Cardiac fibroblast (primary cell): Measurements from ENCODE around the gene MACROD2.

ENCODE experiments used
- DNase-seq, 2 donors: peaks; one replicate each; pipeline versions ENCODE4 v3.0.0 to v3.0.0-alpha.2; 2010; ENCODE audit warnings: low read depth in 2 of 2
- H3K4me3 ChIP-seq, 2 donors: replicated peaks in 1 of 2; 1 replicate in 1 of 2; 2 replicates in 1 of 2; pipeline ENCODE4 v1.5.1; 2011; ENCODE audit warnings: low read depth in 2 of 2, low read length in 2 of 2, mild to moderate bottlenecking in 2 of 2, moderate library complexity in 1 of 2
- CTCF ChIP-seq: IDR thresholded peaks from one replicate; pipeline ENCODE4 v1.5.1; 2011; ENCODE audit warnings: low read depth, mild to moderate bottlenecking, low read length, inconsistent platforms

MACROD2 gene

DNA sequence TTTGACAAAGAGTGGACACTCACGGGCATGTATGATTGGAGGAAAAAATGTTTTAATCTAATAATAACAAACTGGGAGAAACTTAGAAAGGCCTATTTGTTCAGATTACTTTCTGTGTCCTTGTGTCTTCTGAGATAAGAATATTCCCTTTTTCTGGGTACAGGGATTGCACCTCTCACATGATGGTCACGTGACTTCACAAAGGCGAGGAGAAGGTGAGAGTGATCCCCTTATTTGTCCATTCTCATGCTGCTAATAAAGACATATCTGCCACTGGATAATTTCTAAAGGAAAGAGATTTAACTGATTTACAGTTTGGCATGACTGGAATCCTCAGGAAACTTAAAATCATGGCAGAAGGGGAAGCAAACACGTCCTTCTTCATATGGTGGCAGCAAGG, 1331.8 kb downstream of the MACROD2 start:
- no peak overlapping the region for H3K4me3 ChIP-seq
- TF ChIP-seq CTCF, result no peak
- no peak for DNase-seq

DNA sequence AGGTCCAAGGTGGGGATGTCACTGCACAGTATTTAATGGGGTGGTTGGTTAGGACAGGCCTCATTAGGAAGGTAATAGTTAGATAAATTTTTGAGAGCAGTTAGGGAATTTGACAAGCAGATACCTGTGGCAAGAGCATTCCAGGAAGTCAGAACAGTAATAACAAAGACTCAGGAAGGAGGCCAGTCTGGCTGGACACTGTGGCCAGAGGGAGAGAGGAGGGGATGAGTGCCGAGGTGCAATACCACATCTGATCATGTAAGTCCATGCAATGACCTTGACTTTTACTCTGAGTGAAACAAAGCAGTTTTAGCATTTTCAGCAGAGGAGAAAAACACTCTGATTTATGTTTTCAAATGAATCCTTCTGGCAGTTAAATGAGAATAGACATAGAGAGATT, 1332.8 kb downstream of the MACROD2 start:
- no peak overlapping the region for H3K4me3 ChIP-seq
- DNase-seq, result no peak
- no peak for TF ChIP-seq CTCF

DNA sequence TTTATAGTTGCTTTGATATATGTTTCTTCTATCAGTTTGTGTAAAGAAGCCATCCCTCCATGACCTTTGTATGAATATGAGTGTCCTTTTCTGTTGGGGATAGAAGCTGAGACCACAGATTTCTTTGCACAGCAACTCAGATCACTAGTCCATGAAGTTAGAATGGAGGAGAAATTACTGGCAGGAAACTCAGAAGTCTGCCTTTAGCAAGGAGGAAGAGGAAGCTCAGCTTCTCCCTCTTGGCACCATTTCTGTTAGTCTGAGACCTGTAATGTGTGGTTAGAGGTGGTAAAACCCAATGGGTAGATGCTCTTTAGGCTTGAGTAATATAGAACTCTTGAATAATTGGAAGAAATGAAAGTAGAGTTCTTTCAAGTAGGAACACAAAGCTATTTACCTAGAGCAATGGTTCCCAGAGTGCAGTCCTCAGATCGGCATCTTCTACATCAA, 1337.4 kb downstream of the MACROD2 start:
- DNase-seq, result no peak
- H3K4me3 ChIP-seq, result no peak overlapping the region
- TF ChIP-seq CTCF, result no peak

DNA sequence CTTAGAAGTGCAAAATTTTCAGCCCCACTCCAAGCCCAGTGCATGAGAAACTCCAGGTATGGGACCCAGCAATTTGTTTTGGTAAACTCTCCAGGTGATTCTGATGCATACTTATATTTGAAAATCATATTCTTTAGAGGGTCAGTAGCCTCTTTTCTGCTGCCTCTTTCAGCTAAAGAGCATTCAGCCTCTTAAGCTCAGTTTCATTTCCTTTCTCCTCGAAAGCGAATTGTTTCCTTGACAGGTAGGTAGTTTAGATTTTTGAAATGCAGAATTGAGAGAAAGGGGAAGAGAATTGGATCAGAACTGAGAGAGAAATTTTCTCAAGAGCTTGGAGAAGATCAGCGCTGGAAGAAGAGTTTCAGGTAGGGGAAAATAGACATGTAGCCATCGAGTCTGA, 1337.9 kb downstream of the MACROD2 start:
- DNase-seq, result no peak
- no peak for TF ChIP-seq CTCF
- no peak overlapping the region for H3K4me3 ChIP-seq

DNA sequence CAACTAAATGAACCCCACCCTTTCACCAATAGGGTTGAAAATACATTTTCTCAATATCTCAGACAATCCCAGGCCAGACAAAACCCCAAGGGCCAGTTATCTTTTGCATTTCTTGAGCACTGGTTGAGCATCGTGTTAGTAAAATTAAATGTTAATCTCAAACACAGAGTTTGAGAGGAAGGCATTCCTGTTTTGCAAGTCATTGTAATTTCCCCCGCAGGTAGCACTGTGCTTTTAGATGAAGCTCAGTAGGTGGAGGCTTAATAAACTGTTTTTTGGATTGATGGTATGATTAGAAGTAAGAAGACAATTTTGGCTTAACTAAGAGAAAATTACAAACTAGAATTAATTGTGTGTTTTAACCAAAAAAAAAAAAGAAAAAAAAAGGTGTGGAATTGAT, 1340.7 kb downstream of the MACROD2 start:
- TF ChIP-seq CTCF, result no peak
- no peak for DNase-seq
- no peak overlapping the region for H3K4me3 ChIP-seq

DNA sequence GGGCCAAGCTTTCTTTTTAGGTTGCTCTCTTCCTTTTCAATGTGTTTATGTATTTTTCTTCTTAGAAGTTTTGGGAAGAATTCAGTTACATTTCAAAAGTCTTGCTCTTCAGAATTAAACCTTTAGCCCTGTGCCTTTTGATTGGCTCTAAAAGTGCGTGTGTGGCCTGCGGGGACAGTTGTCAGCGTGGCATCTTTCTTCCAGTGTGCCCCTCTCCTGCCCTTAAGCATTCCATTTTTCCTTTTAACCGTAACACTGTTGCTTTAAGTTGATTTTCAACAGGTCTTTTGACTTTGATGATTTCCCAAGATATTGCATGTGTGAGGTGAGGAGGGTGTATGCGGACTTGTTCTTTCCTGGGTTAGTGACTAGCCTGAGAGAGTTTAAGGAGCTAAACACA, 1341.2 kb downstream of the MACROD2 start:
- no peak for TF ChIP-seq CTCF
- DNase-seq, result no peak

DNA sequence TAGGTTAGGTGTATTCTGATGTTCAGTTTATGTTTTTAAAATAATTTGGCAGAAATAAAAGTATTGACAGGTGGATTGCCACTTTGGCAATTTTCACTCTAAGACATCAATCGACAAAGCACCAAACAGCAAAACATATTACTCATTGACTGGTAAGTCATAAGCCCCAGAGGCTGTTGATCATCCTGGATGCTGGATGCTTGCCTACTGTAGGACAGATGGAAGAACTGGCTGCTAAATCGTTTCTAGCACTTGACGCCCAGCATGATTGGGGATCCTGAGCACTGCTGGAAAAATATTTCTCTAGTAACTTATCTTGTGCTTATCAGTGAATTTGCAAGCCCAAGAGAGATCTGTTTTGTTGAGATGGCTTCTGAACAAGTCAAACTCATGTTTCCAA, 1343.9 kb downstream of the MACROD2 start:
- no peak for DNase-seq
- no peak for TF ChIP-seq CTCF
- H3K4me3 ChIP-seq, result no peak overlapping the region

More for the DNA sequence above, 1341.2 kb downstream of the MACROD2 start:
- H3K4me3 ChIP-seq, result no peak overlapping the region
